ENCODE data around the gene ZNRD2. TPM values are rescaled to one million over a fixed set of nuclear protein-coding genes. Genes with fewer than 3 reads are reported as not detected.

The ZNRD2 gene
- total RNA-seq, 1 donor from 2014 or later, result 45.1 TPM

DNA sequence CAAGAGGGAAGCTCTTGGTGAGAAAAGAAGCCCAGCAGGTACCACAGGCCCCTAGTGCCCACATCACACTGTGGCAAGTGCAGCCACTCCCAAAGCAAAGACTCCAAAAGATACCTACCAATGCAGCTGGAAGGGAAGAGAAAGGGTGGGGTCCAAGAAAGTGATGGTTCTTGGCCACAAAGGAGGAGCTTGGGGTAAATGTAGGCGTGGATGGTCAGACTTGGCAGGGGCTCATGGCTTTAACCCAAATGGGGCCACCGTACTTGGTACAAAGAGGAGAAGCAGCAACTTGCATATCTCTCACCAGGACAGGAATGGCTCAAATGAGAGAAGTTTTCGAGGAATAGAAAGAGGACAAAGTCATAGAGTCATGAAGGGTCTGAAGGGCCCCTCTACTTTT is 39.0 kb downstream of the ZNRD2 start:
- Histone ChIP-seq H3K4me2 (ENCODE audit: low read length) (no peak overlapping the region), H2AFZ (ENCODE audit: low read depth, low read length) (no peak overlapping the region), H3K4me3 (ENCODE audit: insufficient read depth, low read depth, low read length) (no peak overlapping the region), H3K9me3 (ENCODE audit: insufficient read depth, low read depth, low read length) (no peaks in the 10 kb centered on the region), H4K20me1 (ENCODE audit: insufficient read depth, low read length) (peaks cover 72% of the 10 kb centered on the region), H3K27ac (ENCODE audit: low read depth, low read length) (no peak overlapping the region), H3K27me3 (ENCODE audit: insufficient read depth, low read length) (no peaks in the 10 kb centered on the region), H3K9ac (ENCODE audit: low read length) (no peak overlapping the region), H3K36me3 (ENCODE audit: insufficient read depth, low read length) (peaks cover 18% of the 10 kb centered on the region), H3K4me1 (ENCODE audit: insufficient read depth, low read length) (peaks cover 41% of the 10 kb centered on the region), H3K79me2 (ENCODE audit: insufficient read depth, low read length) (peaks cover 66% of the 10 kb centered on the region)
- Mint-ChIP-seq H3K9me3 (ENCODE audit: unreplicated experiment) (no peaks in the 10 kb centered on the region), H3K4me3 (ENCODE audit: unreplicated experiment) (no peak overlapping the region), H3K27me3 (ENCODE audit: low read depth, unreplicated experiment) (no peaks in the 10 kb centered on the region), H3K27ac (ENCODE audit: unreplicated experiment) (no peak overlapping the region), H3K4me1 (ENCODE audit: low read depth, unreplicated experiment) (peaks cover 27% of the 10 kb centered on the region), H3K36me3 (ENCODE audit: low read depth, unreplicated experiment) (peaks cover 28% of the 10 kb centered on the region)
- DNase-seq (ENCODE audit: low read depth) (no peak), FAIRE-seq (no peak)
- TF ChIP-seq EZH2 (IDR thresholded peaks at IDR 0.05; ENCODE audit: insufficient read depth, low read length) (no peak), CTCF (IDR thresholded peaks at IDR 0.05; ENCODE audit: insufficient read depth, low read depth, low read length) (no peak)

DNA sequence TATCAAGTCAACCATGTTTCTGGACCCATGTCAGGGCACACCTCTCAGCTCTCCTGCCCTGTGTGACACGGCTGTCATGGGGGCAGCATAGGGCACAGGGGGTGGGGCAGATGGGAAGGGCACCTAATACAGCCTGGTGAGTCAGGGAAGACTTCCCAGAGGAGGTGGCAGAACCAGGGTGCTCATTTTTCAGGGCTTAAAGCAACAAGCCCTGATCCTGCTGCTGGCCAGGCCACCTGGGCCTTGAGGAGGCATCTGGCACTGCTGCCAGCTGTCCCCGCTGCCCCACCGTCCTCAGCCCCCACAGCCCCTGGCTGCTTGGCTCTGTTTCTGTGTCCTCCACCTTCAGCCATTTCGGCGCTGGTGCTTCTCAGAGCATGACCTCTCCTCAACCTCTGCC is 39.4 kb downstream of the ZNRD2 start:
- H2AFZ ChIP-seq (ENCODE audit: low read depth, low read length), result no peak overlapping the region
- DNase-seq (ENCODE audit: low read depth) (no peak), FAIRE-seq (no peak)
- Mint-ChIP-seq H3K9me3 (ENCODE audit: unreplicated experiment) (no peaks in the 10 kb centered on the region), H3K36me3 (ENCODE audit: low read depth, unreplicated experiment) (peaks cover 28% of the 10 kb centered on the region), H3K27me3 (ENCODE audit: low read depth, unreplicated experiment) (no peaks in the 10 kb centered on the region), H3K27ac (ENCODE audit: unreplicated experiment) (no peak overlapping the region), H3K4me1 (ENCODE audit: low read depth, unreplicated experiment) (peaks cover 27% of the 10 kb centered on the region), H3K4me3 (ENCODE audit: unreplicated experiment) (peak overlapping the region; percentile 12)
- H3K9me3 ChIP-seq (ENCODE audit: insufficient read depth, low read depth, low read length), result no peaks in the 10 kb centered on the region
- TF ChIP-seq EZH2 (IDR thresholded peaks at IDR 0.05; ENCODE audit: insufficient read depth, low read length) (no peak), CTCF (IDR thresholded peaks at IDR 0.05; ENCODE audit: insufficient read depth, low read depth, low read length) (no peak)
- H3K27me3 ChIP-seq (ENCODE audit: insufficient read depth, low read length), result no peaks in the 10 kb centered on the region
- H3K27ac ChIP-seq (ENCODE audit: low read depth, low read length), result no peak overlapping the region
- H4K20me1 ChIP-seq (ENCODE audit: insufficient read depth, low read length), result peaks cover 72% of the 10 kb centered on the region
- H3K4me1 ChIP-seq (ENCODE audit: insufficient read depth, low read length), result peaks cover 41% of the 10 kb centered on the region
- no peak overlapping the region for H3K9ac ChIP-seq (ENCODE audit: low read length)
- H3K79me2 ChIP-seq (ENCODE audit: insufficient read depth, low read length), result peaks cover 70% of the 10 kb centered on the region
- no peak overlapping the region for H3K4me3 ChIP-seq (ENCODE audit: insufficient read depth, low read depth, low read length)
- H3K4me2 ChIP-seq (ENCODE audit: low read length), result no peak overlapping the region
- peaks cover 14% of the 10 kb centered on the region for H3K36me3 ChIP-seq (ENCODE audit: insufficient read depth, low read length)

- Histone ChIP-seq H3K4me2 (ENCODE audit: low read length) (peak overlapping the region; percentile 97), H3K79me2 (ENCODE audit: insufficient read depth, low read length) (peaks cover 72% of the 10 kb centered on the region), H3K9me3 (ENCODE audit: insufficient read depth, low read depth, low read length) (no peaks in the 10 kb centered on the region), H3K9ac (ENCODE audit: low read length) (peak overlapping the region; percentile 64), H2AFZ (ENCODE audit: low read depth, low read length) (no peak overlapping the region), H3K4me1 (ENCODE audit: insufficient read depth, low read length) (peaks cover 41% of the 10 kb centered on the region), H3K27me3 (ENCODE audit: insufficient read depth, low read length) (no peaks in the 10 kb centered on the region), H3K27ac (ENCODE audit: low read depth, low read length) (no peak overlapping the region), H3K36me3 (ENCODE audit: insufficient read depth, low read length) (peaks cover 7% of the 10 kb centered on the region), H4K20me1 (ENCODE audit: insufficient read depth, low read length) (peaks cover 67% of the 10 kb centered on the region), H3K4me3 (ENCODE audit: insufficient read depth, low read depth, low read length) (no peak overlapping the region)
- H3K9me3 Mint-ChIP-seq (ENCODE audit: unreplicated experiment), result no peaks in the 10 kb centered on the region
- no peak for DNase-seq (ENCODE audit: low read depth)
- peak overlapping the region; percentile 89 for H3K4me3 Mint-ChIP-seq (ENCODE audit: unreplicated experiment)
- no peaks in the 10 kb centered on the region for H3K27me3 Mint-ChIP-seq (ENCODE audit: low read depth, unreplicated experiment)
- H3K4me1 Mint-ChIP-seq (ENCODE audit: low read depth, unreplicated experiment), result peaks cover 27% of the 10 kb centered on the region
- TF ChIP-seq EZH2 (IDR thresholded peaks at IDR 0.05; ENCODE audit: insufficient read depth, low read length), result no peak
- no peak for TF ChIP-seq CTCF (IDR thresholded peaks at IDR 0.05; ENCODE audit: insufficient read depth, low read depth, low read length)
- H3K27ac Mint-ChIP-seq (ENCODE audit: unreplicated experiment), result no peak overlapping the region
- FAIRE-seq, result no peak
- H3K36me3 Mint-ChIP-seq (ENCODE audit: low read depth, unreplicated experiment), result peaks cover 27% of the 10 kb centered on the region
Observed at GRCh38 chr11:65610404-65610803, 40.1 kb downstream of the ZNRD2 start.

All from astrocyte (in vitro differentiated cells and primary cell).